Stimulated activated CD4-positive, alpha-beta T cell treated with anti-CD3 and anti-CD28 coated beads, TNF-alpha, amount 100 ng/mL, for 1 hour (primary cell): Measurements from ENCODE around the gene CD8B.

Experiments
- DNase-seq, 3 donors: peaks; one replicate each; pipeline ENCODE4 v3.0.0-alpha.2; 2020; ENCODE audit warnings: low read depth in 3 of 3, low spot score in 1 of 3

Gene CD8B

DNA sequence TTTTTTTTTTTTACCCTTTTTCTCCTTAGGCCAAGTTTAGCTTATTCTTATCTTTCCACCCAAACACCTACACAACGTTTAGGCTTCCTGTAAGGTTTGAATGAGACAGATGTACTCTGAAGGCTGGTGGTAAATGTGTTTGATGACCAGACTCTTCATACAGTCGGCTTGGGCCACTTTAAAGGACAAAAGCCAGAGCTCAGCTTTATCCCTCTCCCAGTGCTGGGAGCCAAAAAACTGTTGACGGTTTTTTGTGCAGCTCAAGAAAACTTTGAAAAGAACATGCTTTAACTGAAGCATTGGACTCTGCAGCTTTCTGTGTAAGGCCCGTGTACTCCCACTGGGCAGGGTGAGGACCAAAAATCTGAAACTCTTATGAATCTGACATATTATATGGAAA is 86.3 kb downstream of the CD8B start:
- no peak for DNase-seq

DNA sequence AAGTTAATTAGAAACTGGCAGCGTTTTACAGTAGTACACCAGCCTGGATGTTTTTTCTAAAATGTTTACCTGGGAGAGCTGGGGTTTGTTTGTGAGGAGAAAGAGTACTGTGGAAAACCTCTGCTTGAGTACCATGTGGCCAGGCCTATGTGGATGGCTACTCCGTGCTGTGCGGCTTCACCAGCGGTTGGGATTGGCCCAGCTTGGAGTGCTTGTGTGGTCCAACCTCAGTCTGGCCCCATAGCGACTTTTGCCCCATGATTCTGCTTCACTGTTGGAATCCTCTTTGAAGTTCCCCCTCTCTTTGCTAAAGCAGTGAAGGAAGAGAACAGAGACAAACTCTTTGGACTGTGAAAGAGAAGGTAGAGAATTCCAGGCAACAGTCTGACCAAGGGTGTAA is 86.8 kb downstream of the CD8B start:
- DNase-seq = no peak

DNA sequence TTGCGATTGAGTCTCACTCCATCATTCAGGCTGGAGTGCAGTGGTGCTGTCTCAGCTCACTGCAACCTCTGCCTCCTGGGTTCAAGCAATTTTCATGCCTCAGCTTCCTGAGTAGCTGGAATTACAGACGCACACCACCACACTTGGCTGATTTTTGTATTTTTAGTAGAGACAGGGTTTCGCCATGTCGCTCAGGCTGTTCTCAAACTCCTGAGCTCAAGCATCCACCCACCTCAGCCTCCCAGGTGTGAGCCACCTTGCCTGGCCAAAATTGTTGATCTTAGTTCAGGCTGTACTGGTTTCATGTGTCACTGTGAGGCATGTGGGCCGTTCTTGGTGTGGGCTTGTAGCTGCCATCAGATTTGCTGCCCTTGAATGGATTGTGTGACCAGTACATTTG is 89.1 kb downstream of the CD8B start:
- no peak for DNase-seq

DNA sequence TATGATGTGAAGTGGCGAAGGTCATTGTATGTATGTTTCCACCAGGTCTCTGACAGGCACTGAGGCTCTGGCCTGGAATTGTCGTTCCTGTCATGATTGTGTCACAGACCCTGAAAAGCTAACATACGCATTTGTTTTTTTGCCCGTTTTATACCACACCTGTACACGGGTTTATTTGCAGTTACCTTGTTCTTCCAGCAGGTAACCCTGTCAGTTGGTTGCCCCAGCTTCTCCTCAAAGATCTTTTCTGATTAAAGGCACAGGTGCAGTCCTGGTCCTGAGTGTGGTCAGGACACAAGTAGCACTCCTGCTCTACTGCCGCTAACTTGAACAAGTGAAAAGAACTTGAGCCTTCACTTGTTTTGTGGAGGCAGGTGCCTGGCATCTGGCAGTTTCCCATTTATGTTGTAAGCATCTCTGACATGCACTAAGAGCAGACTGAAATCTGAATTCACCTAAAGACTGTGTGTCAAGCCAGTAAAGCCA is 90.8 kb downstream of the CD8B start:
- DNase-seq = no peak

DNA sequence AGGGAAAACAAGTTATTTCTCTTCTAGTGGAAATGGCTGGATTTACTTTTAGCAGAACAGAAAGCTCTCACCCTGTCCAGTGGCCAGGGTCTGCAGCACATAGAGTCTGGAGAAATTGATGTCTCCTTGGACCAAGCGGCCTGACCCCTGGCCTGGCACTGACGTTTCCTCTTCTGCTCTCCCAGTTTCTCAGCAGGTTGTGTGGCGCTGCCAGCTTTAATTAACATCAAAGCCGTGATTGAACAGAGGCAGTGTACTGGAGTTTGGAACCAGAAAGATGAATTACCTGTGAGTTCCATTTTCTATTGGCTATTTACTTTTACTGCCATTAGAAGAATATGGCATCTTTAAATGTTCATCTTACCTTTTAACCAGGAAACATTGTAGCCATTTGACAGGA is 91.8 kb downstream of the CD8B start:
- DNase-seq = no peak

DNA sequence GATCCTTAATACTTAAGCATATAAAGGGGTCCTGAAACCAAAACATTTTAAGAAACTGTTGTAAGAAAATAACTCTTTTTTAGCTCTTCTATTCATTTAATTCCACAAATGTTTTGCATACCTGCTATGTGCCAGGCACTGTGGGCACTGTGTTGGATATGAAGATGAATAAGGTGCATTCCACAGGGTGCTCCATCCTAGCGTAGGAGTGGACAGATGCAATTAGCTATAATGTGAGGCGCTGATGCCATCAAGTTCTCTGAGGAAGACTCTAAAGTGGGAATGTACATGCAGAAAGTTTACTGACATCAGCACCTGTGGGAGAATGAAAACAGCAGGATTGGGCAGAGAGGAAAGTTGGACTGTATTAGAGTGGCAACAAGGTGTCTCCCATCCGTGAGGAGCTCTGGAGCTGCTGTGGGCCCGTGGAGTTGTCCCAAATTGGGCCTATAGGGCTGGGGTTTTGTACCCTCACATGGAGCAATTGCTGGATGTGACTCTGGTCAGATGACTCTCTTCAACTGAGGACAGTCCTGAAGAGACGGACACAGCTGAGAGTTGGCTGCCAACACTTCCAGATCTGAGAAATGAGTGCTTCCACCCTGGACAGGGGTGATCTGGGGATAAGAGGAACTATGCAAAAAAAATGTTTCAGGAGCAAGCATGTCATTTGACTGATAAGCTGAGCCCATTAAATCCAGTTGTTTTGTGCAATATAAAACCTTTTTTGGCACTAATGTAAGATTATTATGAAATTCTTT is 93.3 kb downstream of the CD8B start:
- DNase-seq = no peak
